Endothelial cell (in vitro differentiated cells): ENCODE measurements around the gene LGALS9. TPM values are rescaled to one million over a fixed set of nuclear protein-coding genes. Genes with fewer than 3 reads are reported as not detected.

Experiments used
- DNase-seq: peaks from one replicate; pipeline ENCODE4 v3.0.0; 2021; ENCODE audit warnings: low spot score
- H3K27ac Mint-ChIP-seq: one replicate; pipeline ENCODE4 v1.8.0; 2021; ENCODE audit warnings: mixed read lengths, inconsistent platforms; ENCODE audit not compliant: unreplicated experiment
- H3K27me3 Mint-ChIP-seq: one replicate; pipeline ENCODE4 v1.8.0; 2021; ENCODE audit warnings: mild to moderate bottlenecking, moderate library complexity, mixed read lengths, inconsistent platforms; ENCODE audit not compliant: unreplicated experiment
- H3K36me3 Mint-ChIP-seq: one replicate; pipeline ENCODE4 v1.8.0; 2021; ENCODE audit warnings: mild to moderate bottlenecking, low read depth, mixed read lengths, inconsistent platforms; ENCODE audit not compliant: unreplicated experiment
- H3K4me1 Mint-ChIP-seq: one replicate; pipeline ENCODE4 v1.8.0; 2021; ENCODE audit warnings: mild to moderate bottlenecking, mixed read lengths, inconsistent platforms; ENCODE audit not compliant: unreplicated experiment
- H3K4me3 Mint-ChIP-seq: one replicate; pipeline ENCODE4 v1.8.0; 2021; ENCODE audit warnings: mild to moderate bottlenecking, mixed read lengths, inconsistent platforms; ENCODE audit not compliant: unreplicated experiment
- H3K9me3 Mint-ChIP-seq: one replicate; pipeline ENCODE4 v1.8.0; 2021; ENCODE audit warnings: mixed read lengths, inconsistent platforms; ENCODE audit not compliant: unreplicated experiment
- total RNA-seq: library from RNA; stranded (reverse); fragmentation: NEBNext Ultra II Directional; extraction: Animal tissue kit (Norgen Biotek cat#: 25700); gene quantifications from one replicate; pipeline ENCODE4 v1.2.1, GENCODE V29; 2021; ENCODE audit not compliant: unreplicated experiment
- TF ChIP-seq, protein P1 (sequence below): fragments of 200-600 bp; sonication (generic); IDR thresholded peaks from one replicate; pipeline ENCODE4 v1.5.0; 2021; ENCODE audit warnings: antibody characterized with exemption; ENCODE audit not compliant: unreplicated experiment

LGALS9 gene
- total RNA-seq, 1 donor from 2014 or later = 5.8 TPM

DNA sequence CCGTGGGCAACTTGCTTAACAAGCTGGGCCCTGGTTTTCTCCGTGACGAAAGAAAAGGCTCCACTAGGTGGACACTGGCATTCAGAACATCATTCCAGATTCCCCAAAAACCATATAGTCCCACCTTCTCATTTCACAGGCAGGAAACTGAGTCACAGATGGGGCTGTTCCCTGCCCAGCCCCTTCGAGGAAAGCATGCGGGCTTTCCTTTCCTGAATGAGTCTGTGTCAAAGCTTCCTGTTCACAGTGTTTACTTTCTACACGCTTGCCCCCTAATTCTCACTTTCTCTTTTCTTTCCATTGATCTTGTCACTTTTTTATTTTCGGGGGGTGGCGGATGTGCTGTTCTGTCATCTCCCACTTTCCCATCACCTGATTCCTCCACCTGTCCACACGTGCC, 10.3 kb upstream of the LGALS9 start:
- no peaks in the 10 kb centered on the region for H3K9me3 Mint-ChIP-seq
- TF ChIP-seq, protein P1, sequence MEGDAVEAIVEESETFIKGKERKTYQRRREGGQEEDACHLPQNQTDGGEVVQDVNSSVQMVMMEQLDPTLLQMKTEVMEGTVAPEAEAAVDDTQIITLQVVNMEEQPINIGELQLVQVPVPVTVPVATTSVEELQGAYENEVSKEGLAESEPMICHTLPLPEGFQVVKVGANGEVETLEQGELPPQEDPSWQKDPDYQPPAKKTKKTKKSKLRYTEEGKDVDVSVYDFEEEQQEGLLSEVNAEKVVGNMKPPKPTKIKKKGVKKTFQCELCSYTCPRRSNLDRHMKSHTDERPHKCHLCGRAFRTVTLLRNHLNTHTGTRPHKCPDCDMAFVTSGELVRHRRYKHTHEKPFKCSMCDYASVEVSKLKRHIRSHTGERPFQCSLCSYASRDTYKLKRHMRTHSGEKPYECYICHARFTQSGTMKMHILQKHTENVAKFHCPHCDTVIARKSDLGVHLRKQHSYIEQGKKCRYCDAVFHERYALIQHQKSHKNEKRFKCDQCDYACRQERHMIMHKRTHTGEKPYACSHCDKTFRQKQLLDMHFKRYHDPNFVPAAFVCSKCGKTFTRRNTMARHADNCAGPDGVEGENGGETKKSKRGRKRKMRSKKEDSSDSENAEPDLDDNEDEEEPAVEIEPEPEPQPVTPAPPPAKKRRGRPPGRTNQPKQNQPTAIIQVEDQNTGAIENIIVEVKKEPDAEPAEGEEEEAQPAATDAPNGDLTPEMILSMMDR = no peak
- H3K4me1 Mint-ChIP-seq = peaks cover 11% of the 10 kb centered on the region
- peaks cover 56% of the 10 kb centered on the region for H3K36me3 Mint-ChIP-seq
- no peak for DNase-seq
- no peak overlapping the region for H3K4me3 Mint-ChIP-seq
- peaks cover 8% of the 10 kb centered on the region for H3K27me3 Mint-ChIP-seq
- H3K27ac Mint-ChIP-seq = no peak overlapping the region

DNA sequence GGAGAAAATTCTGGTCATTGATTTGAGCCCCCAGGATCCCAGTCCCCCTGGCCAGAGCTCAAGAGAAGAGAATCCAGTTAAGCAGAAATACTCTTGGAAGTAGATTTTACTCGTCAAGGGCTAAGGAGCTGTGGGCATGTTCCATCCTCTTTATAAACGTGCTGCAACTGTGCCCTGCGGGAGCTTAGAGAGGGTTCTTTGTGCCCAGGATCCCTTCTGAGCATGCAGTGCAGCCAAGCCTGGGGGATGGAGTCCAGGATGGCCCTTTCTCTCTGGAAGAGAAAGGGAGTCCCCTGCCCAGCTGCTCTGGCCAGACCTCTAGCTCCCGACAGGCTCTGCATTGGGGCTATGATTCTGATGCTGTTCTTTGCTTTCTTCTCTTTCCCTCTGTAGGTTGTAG, 9.5 kb upstream of the LGALS9 start:
- Mint-ChIP-seq H3K27ac (no peak overlapping the region), H3K4me1 (peaks cover 14% of the 10 kb centered on the region), H3K27me3 (peaks cover 8% of the 10 kb centered on the region), H3K36me3 (peaks cover 53% of the 10 kb centered on the region), H3K9me3 (no peaks in the 10 kb centered on the region), H3K4me3 (no peak overlapping the region)
- TF ChIP-seq, protein P1 = no peak
- no peak for DNase-seq

DNA sequence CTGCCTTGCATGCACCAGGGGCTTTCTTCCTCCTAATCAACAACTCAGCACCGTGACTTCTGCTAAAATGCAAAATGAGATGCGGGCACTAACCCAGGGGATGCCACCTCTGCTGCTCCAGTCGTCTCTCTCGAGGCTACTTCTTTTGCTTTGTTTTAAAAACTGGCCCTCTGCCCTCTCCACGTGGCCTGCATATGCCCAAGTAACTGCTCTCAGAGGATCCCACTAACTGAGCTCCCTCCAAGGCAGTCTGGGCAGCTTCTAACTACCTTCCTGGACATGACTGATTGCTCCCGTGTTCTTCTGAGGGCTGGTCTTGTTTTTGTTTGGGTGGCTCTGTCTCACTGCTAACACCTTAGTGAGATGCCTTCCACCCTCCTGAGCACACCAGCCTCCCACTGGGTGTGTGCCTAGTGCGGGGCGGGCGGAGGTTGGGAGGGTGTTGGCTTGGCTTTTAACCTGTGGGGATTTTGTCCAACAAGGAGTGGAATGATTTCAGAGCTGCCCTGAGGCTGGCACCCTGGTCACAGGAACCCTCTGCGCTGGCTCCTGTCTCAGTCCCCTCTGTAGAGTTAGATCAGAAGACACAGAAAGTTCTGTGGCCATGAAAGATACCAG, 8.9 kb upstream of the LGALS9 start:
- DNase-seq = no peak

DNA sequence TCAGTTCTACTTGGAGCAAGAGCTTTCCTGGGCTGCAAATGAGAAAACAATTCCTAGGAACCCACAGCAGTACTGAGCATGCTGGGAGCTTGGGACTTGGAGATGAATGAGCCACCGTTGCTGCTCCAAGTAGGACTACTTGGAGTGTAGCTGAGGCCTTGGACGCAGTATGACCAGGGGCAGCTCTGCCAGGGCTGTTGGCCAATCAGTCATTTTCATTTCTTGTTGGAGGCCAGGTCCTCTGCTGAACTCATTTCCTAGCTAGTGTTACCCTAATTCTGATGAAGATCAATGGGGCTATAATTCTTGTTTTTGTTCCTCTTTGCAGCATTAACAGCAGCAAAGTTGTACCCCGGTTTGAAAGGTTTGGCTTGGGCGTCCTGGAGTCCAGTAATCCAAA, 8.0 kb upstream of the LGALS9 start:
- Mint-ChIP-seq H3K4me1 (peaks cover 14% of the 10 kb centered on the region), H3K36me3 (peaks cover 53% of the 10 kb centered on the region), H3K4me3 (no peak overlapping the region), H3K9me3 (no peaks in the 10 kb centered on the region), H3K27ac (no peak overlapping the region), H3K27me3 (peaks cover 8% of the 10 kb centered on the region)
- DNase-seq = no peak
- TF ChIP-seq, protein P1 = no peak

More for the DNA sequence above, 8.9 kb upstream of the LGALS9 start:
- Mint-ChIP-seq H3K9me3 (no peaks in the 10 kb centered on the region), H3K4me1 (peaks cover 14% of the 10 kb centered on the region), H3K27ac (no peak overlapping the region), H3K36me3 (peaks cover 49% of the 10 kb centered on the region), H3K27me3 (peaks cover 8% of the 10 kb centered on the region), H3K4me3 (no peak overlapping the region)
- TF ChIP-seq, protein P1 = no peak

DNA sequence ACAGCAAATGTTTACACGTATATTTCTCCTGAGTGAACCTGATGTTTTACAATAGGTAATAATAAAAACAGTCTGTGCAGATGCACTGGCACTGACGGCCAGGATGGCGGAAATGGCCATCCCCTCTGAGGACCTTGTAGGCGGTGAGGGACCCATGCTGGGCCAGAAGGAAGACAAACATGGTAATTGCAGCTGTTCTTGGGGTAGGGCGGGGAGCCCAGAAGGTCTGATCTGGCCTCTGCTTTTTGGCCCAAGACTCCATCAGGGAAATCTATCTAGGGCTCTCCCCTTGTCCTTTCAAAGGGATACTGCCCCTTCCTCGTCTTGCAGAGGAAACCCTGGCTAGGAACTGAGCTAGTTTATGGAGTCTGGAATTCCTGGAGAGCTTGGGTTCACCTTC, 7.4 kb upstream of the LGALS9 start:
- no peak overlapping the region for H3K4me3 Mint-ChIP-seq
- peaks cover 8% of the 10 kb centered on the region for H3K27me3 Mint-ChIP-seq
- no peak for DNase-seq
- no peak overlapping the region for H3K27ac Mint-ChIP-seq
- TF ChIP-seq, protein P1 = no peak
- H3K4me1 Mint-ChIP-seq = peaks cover 14% of the 10 kb centered on the region
- H3K9me3 Mint-ChIP-seq = no peaks in the 10 kb centered on the region
- H3K36me3 Mint-ChIP-seq = peaks cover 48% of the 10 kb centered on the region
